ENCODE data around the gene TNFAIP2. TPM values are rescaled to one million over a fixed set of nuclear protein-coding genes. Genes with fewer than 3 reads are reported as not detected.
A peak's percentile ranks its signal among the peaks of the same experiment; 100 is the strongest.

Gene TNFAIP2
- total and polyA plus RNA-seq, 4 donors: 65.6 to 519 (median 226) TPM

GRCh38 chr14:103126088-103126872 lies 3.0 kb downstream of the TNFAIP2 start:
- Histone ChIP-seq H3K4me1 (ENCODE audit: control insufficient read depth in 5 of 5, insufficient read depth in 5 of 5, low read length in 5 of 5) (peaks cover 0 to 42% (median 17%) of the 10 kb centered on the region in 5 donors), H3K9ac (ENCODE audit: insufficient read depth in 1 of 2, low read length in 2 of 2) (no peak overlapping the region), H3K27me3 (ENCODE audit: control insufficient read depth in 3 of 3, insufficient read depth in 3 of 3, low read length in 2 of 3) (peaks cover 0 to 8% (median 0%) of the 10 kb centered on the region in 3 donors), H3K4me3 (no peak overlapping the region), H3K27ac (ENCODE audit: low read depth in 1 of 2, low read length in 1 of 2) (no peak overlapping the region), H3K9me3 (ENCODE audit: control insufficient read depth in 4 of 4, insufficient read depth in 3 of 4, low read length in 3 of 4) (no peaks in the 10 kb centered on the region), H3K36me3 (ENCODE audit: control insufficient read depth in 4 of 4, insufficient read depth in 4 of 4, low read length in 4 of 4) (peaks cover 0 to 22% (median 0%) of the 10 kb centered on the region in 4 donors)
- WGBS, 2 donors: 79 to 86% methylated on average over 21 to 22 of the region's 22 CpGs
- no peak for DNase-seq
- TF ChIP-seq CTCF (IDR thresholded peaks at IDR 0.05; ENCODE audit: control extremely low read depth, extremely low read depth): no peak
- no peak for ATAC-seq (ENCODE audit: insufficient read depth, low FRiP score)

- ATAC-seq (ENCODE audit: insufficient read depth, low FRiP score) (peak; percentile 3), DNase-seq (peak; percentile 74 to 83 (median 81))
- peaks cover 0 to 39% (median 18%) of the 10 kb centered on the region in 5 donors for H3K4me1 ChIP-seq (ENCODE audit: control insufficient read depth in 5 of 5, insufficient read depth in 5 of 5, low read length in 5 of 5)
- H3K4me3 ChIP-seq: no peak overlapping the region
- H3K9me3 ChIP-seq (ENCODE audit: control insufficient read depth in 4 of 4, insufficient read depth in 3 of 4, low read length in 3 of 4): no peaks in the 10 kb centered on the region
- H3K9ac ChIP-seq (ENCODE audit: insufficient read depth in 1 of 2, low read length in 2 of 2): no peak overlapping the region
- WGBS, 2 donors: 55 to 82% methylated on average over 58 to 62 of the region's 62 CpGs
- peaks cover 0 to 25% (median 0%) of the 10 kb centered on the region in 4 donors for H3K36me3 ChIP-seq (ENCODE audit: control insufficient read depth in 4 of 4, insufficient read depth in 4 of 4, low read length in 4 of 4)
- H3K27me3 ChIP-seq (ENCODE audit: control insufficient read depth in 3 of 3, insufficient read depth in 3 of 3, low read length in 2 of 3): peaks cover 0 to 8% (median 0%) of the 10 kb centered on the region in 3 donors
- no peak overlapping the region for H3K27ac ChIP-seq (ENCODE audit: low read depth in 1 of 2, low read length in 1 of 2)
- TF ChIP-seq CTCF (IDR thresholded peaks at IDR 0.05; ENCODE audit: control extremely low read depth, extremely low read depth): no peak
Measured at GRCh38 chr14:103126873-103127304, 3.6 kb downstream of the TNFAIP2 start.

- peaks cover 0 to 8% (median 0%) of the 10 kb centered on the region in 3 donors for H3K27me3 ChIP-seq (ENCODE audit: control insufficient read depth in 3 of 3, insufficient read depth in 3 of 3, low read length in 2 of 3)
- peaks cover 0 to 26% (median 0%) of the 10 kb centered on the region in 4 donors for H3K36me3 ChIP-seq (ENCODE audit: control insufficient read depth in 4 of 4, insufficient read depth in 4 of 4, low read length in 4 of 4)
- H3K4me1 ChIP-seq (ENCODE audit: control insufficient read depth in 5 of 5, insufficient read depth in 5 of 5, low read length in 5 of 5): peaks cover 0 to 37% (median 13%) of the 10 kb centered on the region in 5 donors
- 76 to 79% methylated on average over 36 to 39 of the region's 39 CpGs for WGBS, 2 donors
- H3K4me3 ChIP-seq: no peak overlapping the region
- DNase-seq: no peak
- TF ChIP-seq CTCF (IDR thresholded peaks at IDR 0.05; ENCODE audit: control extremely low read depth, extremely low read depth): no peak
- no peaks in the 10 kb centered on the region for H3K9me3 ChIP-seq (ENCODE audit: control insufficient read depth in 4 of 4, insufficient read depth in 3 of 4, low read length in 3 of 4)
- no peak overlapping the region for H3K27ac ChIP-seq (ENCODE audit: low read depth in 1 of 2, low read length in 1 of 2)
- no peak overlapping the region for H3K9ac ChIP-seq (ENCODE audit: insufficient read depth in 1 of 2, low read length in 2 of 2)
- no peak for ATAC-seq (ENCODE audit: insufficient read depth, low FRiP score)
Measured at GRCh38 chr14:103127356-103127755, 4.1 kb downstream of the TNFAIP2 start.
